GM19193 (cell line): ENCODE data around the gene PHKB.

Experiments
- POLR2A ChIP-seq: IDR thresholded peaks from 4 replicates; pipeline ENCODE4 v1.6.1; 2011; ENCODE audit not compliant: insufficient read depth, insufficient read length; ENCODE audit errors: extremely low read depth

The PHKB gene

DNA sequence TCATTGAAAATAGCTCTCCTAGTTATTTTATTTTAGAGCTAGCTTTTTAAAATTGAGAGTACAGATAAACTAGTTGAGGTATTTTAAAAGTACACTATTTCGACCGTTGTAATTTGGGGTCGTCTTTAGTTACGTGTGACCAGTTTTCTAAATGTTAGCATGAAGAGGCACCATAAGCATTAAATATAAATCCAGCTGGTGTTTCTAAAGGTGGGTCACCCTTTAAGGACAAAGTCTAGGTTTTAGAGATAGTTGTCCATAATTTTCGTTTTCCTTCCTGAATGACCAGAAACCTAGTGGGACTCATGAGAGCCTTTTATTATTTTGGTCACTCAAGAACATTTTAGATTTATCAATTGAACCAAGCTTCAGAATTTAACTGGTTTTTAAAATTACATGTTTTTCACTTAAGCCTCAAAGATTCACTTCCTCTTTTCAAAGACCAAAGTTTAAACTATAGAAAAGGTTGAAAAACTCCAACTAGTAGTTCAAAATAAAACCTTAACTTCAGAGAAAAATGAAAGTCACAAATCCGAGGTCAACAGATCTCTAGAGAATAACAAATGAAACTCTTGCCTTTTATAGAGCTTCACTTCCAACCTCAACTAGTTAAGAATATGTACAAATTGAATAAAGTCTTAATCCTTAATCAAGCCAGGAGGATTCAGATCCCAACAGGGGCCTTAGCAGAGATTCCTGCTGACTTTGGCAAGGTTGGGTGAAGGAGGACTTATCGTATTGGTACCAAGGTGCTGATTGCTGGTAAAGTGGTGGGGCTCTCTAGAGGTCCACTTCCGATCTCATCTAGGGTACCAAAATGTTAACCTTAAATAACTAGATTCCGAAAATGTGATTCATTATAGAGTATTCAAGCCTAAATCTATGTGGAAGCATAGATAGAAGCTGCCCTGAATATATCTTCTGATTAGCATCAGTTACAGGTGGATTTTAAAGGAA lies 32.5 kb downstream of the PHKB start:
- no peak for TF ChIP-seq POLR2A

DNA sequence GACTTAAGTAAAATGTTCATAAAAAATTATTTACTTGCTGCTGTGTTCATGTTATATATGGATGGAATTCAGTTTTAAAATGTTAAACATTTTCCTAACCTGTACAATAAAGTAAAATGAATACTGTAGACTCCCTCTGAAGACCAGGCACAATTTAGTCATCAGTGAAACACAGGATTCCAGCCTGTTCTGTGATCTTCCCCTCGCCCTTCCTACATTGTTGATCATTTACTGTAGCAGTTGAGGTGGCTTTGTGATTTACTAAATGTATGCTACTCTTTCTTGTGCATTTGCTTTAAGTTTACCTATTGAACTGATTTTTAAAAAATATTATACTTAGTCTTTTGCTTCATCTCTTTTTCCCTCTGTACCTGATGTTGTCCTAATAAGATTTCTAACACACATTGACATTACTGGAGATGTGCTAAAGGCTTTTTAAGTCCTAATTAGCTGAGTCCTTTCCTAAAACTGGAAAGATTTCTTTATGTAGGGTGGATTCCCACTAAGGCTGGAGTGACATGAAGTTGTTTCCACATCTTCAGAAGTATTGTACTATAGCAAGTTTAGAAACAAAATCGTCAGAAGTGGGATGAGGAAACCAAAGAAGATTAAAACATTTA lies 38.1 kb downstream of the PHKB start:
- TF ChIP-seq POLR2A = no peak

GRCh38 chr16:47499700-47500264 lies 38.7 kb downstream of the PHKB start:
- TF ChIP-seq POLR2A = no peak

- no peak for TF ChIP-seq POLR2A
Observed at GRCh38 chr16:47503936-47504335, 42.8 kb downstream of the PHKB start.

DNA sequence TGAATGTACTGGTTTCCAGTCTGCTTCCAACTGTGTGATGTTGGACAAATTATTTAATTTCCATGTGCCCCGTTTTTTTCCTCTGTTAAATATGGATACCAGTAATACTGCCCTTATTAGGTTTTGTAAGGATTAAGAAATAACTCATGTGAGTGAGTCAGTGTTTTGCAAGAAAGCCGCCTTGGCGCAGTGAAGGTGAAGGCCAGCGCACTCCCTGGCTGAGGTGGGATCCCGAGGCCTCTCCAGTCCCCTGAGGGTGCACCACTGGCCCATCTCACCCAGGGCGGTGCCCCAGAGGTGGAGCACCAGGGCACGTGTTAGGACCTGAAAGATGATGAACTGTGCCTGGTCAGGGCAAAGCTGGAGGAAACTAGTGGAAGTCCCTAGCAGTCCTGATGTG lies 43.5 kb downstream of the PHKB start:
- TF ChIP-seq POLR2A = no peak

DNA sequence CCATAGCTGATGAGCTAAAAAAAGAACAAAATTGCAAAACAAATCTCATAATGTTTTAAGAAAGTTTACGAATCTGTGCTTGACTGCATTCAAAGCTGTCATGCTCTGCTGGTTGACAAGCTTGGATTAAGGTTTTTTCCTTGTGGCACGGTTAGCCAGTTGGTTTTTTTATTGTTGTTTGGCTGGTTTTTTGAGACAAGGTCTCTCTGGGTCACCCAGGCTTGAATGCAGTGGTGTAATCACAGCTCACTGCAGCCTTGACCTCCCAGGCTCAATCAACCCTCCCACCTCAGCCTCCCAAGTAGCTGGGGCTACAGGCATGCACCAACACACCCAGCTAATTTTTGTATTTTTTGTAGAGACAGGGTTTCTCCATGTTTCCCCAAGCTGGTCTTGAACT lies 45.7 kb downstream of the PHKB start:
- TF ChIP-seq POLR2A = no peak

- TF ChIP-seq POLR2A = no peak
Observed at GRCh38 chr16:47507701-47508100, 46.6 kb downstream of the PHKB start.

- TF ChIP-seq POLR2A = no peak
Observed at GRCh38 chr16:47511882-47512281, 50.8 kb downstream of the PHKB start.

GRCh38 chr16:47519037-47519436 lies 57.9 kb downstream of the PHKB start:
- no peak for TF ChIP-seq POLR2A

GRCh38 chr16:47519546-47519945 lies 58.4 kb downstream of the PHKB start:
- TF ChIP-seq POLR2A = no peak

GRCh38 chr16:47519996-47520679 lies 59.0 kb downstream of the PHKB start:
- TF ChIP-seq POLR2A = no peak

- no peak for TF ChIP-seq POLR2A
Observed at GRCh38 chr16:47523342-47524006, 62.3 kb downstream of the PHKB start.

DNA sequence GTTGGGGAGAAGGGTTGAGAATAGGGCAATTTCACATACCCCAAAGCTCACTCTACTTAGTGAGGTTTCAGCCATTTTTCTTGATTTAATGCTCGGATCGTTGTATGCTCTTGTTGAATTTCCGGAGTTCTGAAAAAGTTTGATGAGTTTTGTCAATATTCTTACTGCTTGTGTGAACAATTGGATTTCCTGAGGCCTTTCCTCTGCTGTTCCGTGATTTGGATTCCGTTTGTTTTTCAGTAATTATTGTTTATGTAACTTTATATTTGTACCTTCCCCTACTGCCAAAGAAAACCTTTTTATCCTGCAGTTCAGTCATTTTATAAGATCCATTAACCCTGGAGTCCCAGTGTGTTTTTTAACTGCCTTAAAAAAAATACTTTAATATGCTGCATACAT lies 62.9 kb downstream of the PHKB start:
- TF ChIP-seq POLR2A = no peak

GRCh38 chr16:47528431-47528830 lies 67.3 kb downstream of the PHKB start:
- TF ChIP-seq POLR2A = no peak

GRCh38 chr16:47533744-47534292 lies 72.7 kb downstream of the PHKB start:
- TF ChIP-seq POLR2A = no peak

GRCh38 chr16:47538472-47538871 lies 77.3 kb downstream of the PHKB start:
- TF ChIP-seq POLR2A = no peak
